Loucy (cell line): ENCODE results near the gene C1QL3.

ENCODE experiments used
- EZH2phosphoT487 ChIP-seq: fragments of 200-600 bp; IDR thresholded peaks from 2 replicates; pipeline ENCODE4 v1.6.1; 2018; ENCODE audit warnings: antibody characterized with exemption, mild to moderate bottlenecking, moderate library complexity, borderline replicate concordance
- TF ChIP-seq, protein P1 (sequence below): fragments of 200-600 bp; sonication (generic); conservative IDR thresholded peaks from 2 replicates; pipeline ENCODE4 v1.5.1; 2014; ENCODE audit warnings: mild to moderate bottlenecking, antibody characterized with exemption, low read length

DNA sequence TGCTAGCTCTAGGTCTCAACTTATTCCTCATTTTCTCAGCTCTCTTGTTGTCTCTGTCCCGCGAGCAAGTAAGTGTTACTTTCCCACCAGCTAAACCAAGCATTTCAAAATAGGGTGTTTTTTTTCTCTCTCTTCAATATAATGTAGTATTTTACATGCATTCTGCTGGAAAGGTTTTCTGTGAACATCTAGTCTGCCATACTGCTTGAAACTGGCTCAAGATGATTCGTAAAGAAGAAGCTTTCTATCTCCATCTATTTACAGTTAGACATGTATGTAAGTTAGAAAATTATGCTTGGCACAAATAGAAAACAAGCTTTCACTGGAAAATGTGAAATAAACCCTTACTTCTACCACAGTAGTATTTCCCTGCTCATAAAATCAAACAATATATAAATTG, 31.2 kb downstream of the C1QL3 start:
- TF ChIP-seq, protein P1, sequence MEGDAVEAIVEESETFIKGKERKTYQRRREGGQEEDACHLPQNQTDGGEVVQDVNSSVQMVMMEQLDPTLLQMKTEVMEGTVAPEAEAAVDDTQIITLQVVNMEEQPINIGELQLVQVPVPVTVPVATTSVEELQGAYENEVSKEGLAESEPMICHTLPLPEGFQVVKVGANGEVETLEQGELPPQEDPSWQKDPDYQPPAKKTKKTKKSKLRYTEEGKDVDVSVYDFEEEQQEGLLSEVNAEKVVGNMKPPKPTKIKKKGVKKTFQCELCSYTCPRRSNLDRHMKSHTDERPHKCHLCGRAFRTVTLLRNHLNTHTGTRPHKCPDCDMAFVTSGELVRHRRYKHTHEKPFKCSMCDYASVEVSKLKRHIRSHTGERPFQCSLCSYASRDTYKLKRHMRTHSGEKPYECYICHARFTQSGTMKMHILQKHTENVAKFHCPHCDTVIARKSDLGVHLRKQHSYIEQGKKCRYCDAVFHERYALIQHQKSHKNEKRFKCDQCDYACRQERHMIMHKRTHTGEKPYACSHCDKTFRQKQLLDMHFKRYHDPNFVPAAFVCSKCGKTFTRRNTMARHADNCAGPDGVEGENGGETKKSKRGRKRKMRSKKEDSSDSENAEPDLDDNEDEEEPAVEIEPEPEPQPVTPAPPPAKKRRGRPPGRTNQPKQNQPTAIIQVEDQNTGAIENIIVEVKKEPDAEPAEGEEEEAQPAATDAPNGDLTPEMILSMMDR: no peak
- TF ChIP-seq EZH2phosphoT487: no peak
